IMR-90 (cell line): Measurements from ENCODE around the gene POU2AF1. TPM values are rescaled to one million over a fixed set of nuclear protein-coding genes. Genes with fewer than 3 reads are reported as not detected.

Source experiments
- ATAC-seq: fragments of 200-7000 bp; cut with Tn5 transposase; 2 replicates; pipeline ENCODE4 v1.9.1; 2020; ENCODE audit warnings: low read depth, mild to moderate bottlenecking, moderate library complexity
- BruUV-seq: library from RNA; stranded (reverse); fragments of 400-500 nt; replicated peaks from 2 replicates; lab custom pipeline; 2021; lab: Mats Ljungman, UMichigan
- CTCF ChIA-PET: fragments of 300-600 bp; formaldehyde crosslinking; extraction: SDS; loops from one replicate; lab custom pipeline; 2021; ENCODE audit warnings: antibody characterized with exemption; lab: Yijun Ruan, JAX
- POLR2A ChIA-PET: fragments of 300-600 bp; sonication (Branson Sonifier 250); formaldehyde crosslinking; loops from one replicate; lab custom pipeline; 2022; ENCODE audit warnings: antibody characterized with exemption; ENCODE audit not compliant: unreplicated experiment; lab: Charles Lee
- DNase-seq: peaks from one replicate; pipeline ENCODE4 v3.0.0; 2013
- H2AFZ ChIP-seq: replicated peaks from 2 replicates; pipeline ENCODE3; 2013; ENCODE audit warnings: low read length, mild to moderate bottlenecking; ENCODE audit not compliant: poor library complexity
- H2AK5ac ChIP-seq: 2 replicates; pipeline ENCODE4 v1.6.1; 2013; ENCODE audit warnings: low read depth, low read length, inconsistent platforms
- H2AK9ac ChIP-seq: replicated peaks from 2 replicates; pipeline ENCODE3; 2013; ENCODE audit warnings: mild to moderate bottlenecking, low read depth, low read length, moderate library complexity; ENCODE audit not compliant: poor library complexity
- H2BK120ac ChIP-seq: 2 replicates; pipeline ENCODE4 v1.6.1; 2013; ENCODE audit warnings: low read depth, low read length, inconsistent platforms
- H2BK15ac ChIP-seq: 3 replicates; pipeline ENCODE4 v1.6.1; 2013; ENCODE audit warnings: low read depth, low read length, inconsistent platforms
- H2BK20ac ChIP-seq: 2 replicates; pipeline ENCODE4 v1.6.1; 2013; ENCODE audit warnings: low read depth, mild to moderate bottlenecking, inconsistent platforms, low read length, moderate library complexity
- H2BK5ac ChIP-seq: 2 replicates; pipeline ENCODE4 v1.6.1; 2013; ENCODE audit warnings: mild to moderate bottlenecking, low read depth, low read length, inconsistent platforms; ENCODE audit not compliant: poor library complexity, severe bottlenecking
- H3K14ac ChIP-seq: replicated peaks from 2 replicates; pipeline ENCODE4 v1.6.1; 2013; ENCODE audit warnings: low read depth, low read length, inconsistent platforms
- H3K18ac ChIP-seq: 2 replicates; pipeline ENCODE4 v1.6.1; 2013; ENCODE audit warnings: low read depth, low read length, control low read depth
- H3K23ac ChIP-seq: 2 replicates; pipeline ENCODE4 v1.6.1; 2013; ENCODE audit warnings: low read depth, low read length, inconsistent platforms
- H3K27ac ChIP-seq: 2 replicates; pipeline ENCODE4 v1.5.1; 2013; ENCODE audit warnings: mild to moderate bottlenecking, control low read depth, low read length; ENCODE audit not compliant: insufficient read depth
- H3K27me3 ChIP-seq: 2 replicates; pipeline ENCODE4 v1.6.1; 2013; ENCODE audit warnings: low read length; ENCODE audit not compliant: control insufficient read depth, insufficient read depth
- H3K36me3 ChIP-seq: 2 replicates; pipeline ENCODE4 v1.6.1; 2013; ENCODE audit warnings: low read length, mixed read lengths; ENCODE audit not compliant: control insufficient read depth, insufficient read depth
- H3K4ac ChIP-seq: 2 replicates; pipeline ENCODE4 v1.6.1; 2013; ENCODE audit warnings: low read depth, low read length, inconsistent platforms
- H3K4me1 ChIP-seq: 2 replicates; pipeline ENCODE4 v1.6.1; 2013; ENCODE audit warnings: low read length, mixed read lengths; ENCODE audit not compliant: control insufficient read depth, insufficient read depth
- H3K4me2 ChIP-seq: 2 replicates; pipeline ENCODE4 v1.6.1; 2013; ENCODE audit warnings: low read depth, mild to moderate bottlenecking, control low read depth, low read length, moderate library complexity
- H3K4me3 ChIP-seq: 2 replicates; pipeline ENCODE4 v1.5.1; 2013; ENCODE audit warnings: low read depth, mild to moderate bottlenecking, control low read depth, low read length, moderate library complexity; ENCODE audit not compliant: insufficient read depth
- H3K56ac ChIP-seq: 2 replicates; pipeline ENCODE4 v1.6.1; 2013; ENCODE audit warnings: low read length, inconsistent platforms; ENCODE audit not compliant: insufficient read depth; ENCODE audit errors: extremely low read depth
- H3K79me1 ChIP-seq, 2 experiments: 2 replicates each; pipeline ENCODE4 v1.6.1; 2013; ENCODE audit warnings: low read length in 2 of 2, inconsistent platforms in 1 of 2, low read depth in 1 of 2
- H3K9ac ChIP-seq: 2 replicates; pipeline ENCODE4 v1.6.1; 2013; ENCODE audit warnings: low read depth, low read length, control low read depth
- H3K9me1 ChIP-seq: 2 replicates; pipeline ENCODE4 v1.6.1; 2013; ENCODE audit warnings: low read length, inconsistent platforms; ENCODE audit not compliant: insufficient read depth
- H3K9me3 ChIP-seq: 2 replicates; pipeline ENCODE4 v1.6.1; 2013; ENCODE audit warnings: low read length; ENCODE audit not compliant: control insufficient read depth, insufficient read depth
- H4K20me1 ChIP-seq: 2 replicates; pipeline ENCODE4 v1.6.1; 2013; ENCODE audit warnings: low read length, inconsistent platforms; ENCODE audit not compliant: insufficient read depth
- H4K5ac ChIP-seq: 2 replicates; pipeline ENCODE4 v1.6.1; 2013; ENCODE audit warnings: mild to moderate bottlenecking, low read depth, low read length, control low read depth
- H4K8ac ChIP-seq, 2 experiments: 2 replicates each; pipeline ENCODE4 v1.6.1; 2013; ENCODE audit warnings: low read depth in 2 of 2, low read length in 2 of 2, control low read depth in 1 of 2, inconsistent platforms in 1 of 2
- H4K91ac ChIP-seq: 2 replicates; pipeline ENCODE4 v1.6.1; 2013; ENCODE audit warnings: low read depth, low read length, inconsistent platforms; ENCODE audit not compliant: insufficient read depth
- CEBPB ChIP-seq: IDR thresholded peaks from 2 replicates; pipeline ENCODE4 v1.6.1; 2012; ENCODE audit warnings: low read depth, low read length, improper control_type of control experiment
- WGBS, 2 experiments: methylation state at CpG; one replicate each; pipeline versions ENCODE4 v1.1.5 to v1.1.7; 2013; ENCODE audit warnings: missing lambda C conversion rate in 2 of 2; ENCODE audit not compliant: insufficient read length in 1 of 2; ENCODE audit errors: extremely low coverage in 2 of 2; 5-methylcytosine and 5-hydroxymethylcytosine counted together
- dilution Hi-C: fragments of 300-500 bp; cut with HindIII; formaldehyde crosslinking; loops from one replicate; pipeline ENCODE4 v1.14.3; 2018; ENCODE audit warnings: low sequenced_read_pairs; ENCODE audit not compliant: unreplicated experiment
- in situ Hi-C: fragments of 300-500 bp; cut with MboI; formaldehyde crosslinking; loops from 3 replicates; pipeline ENCODE4 v1.14.3; 2019; ENCODE audit warnings: low sequenced_read_pairs, inconsistent platforms, mixed read lengths
- intact Hi-C: fragments of 100-400 bp; cut with micrococcal nuclease; formaldehyde crosslinking; loops from 2 replicates; pipeline ENCODE4 v1.10.0; 2022
- polyA plus RNA-seq, 3 experiments: library from polyadenylated mRNA; depleted of rRNA; stranded (reverse); fragments of >200 nt; gene quantifications; 2 replicates each; pipeline ENCODE4 v1.2.3, GENCODE V29; 2012; ENCODE audit warnings: low replicate concordance in 1 of 3
- total RNA-seq: library from RNA; depleted of rRNA; stranded (reverse); fragments of >200 nt; gene quantifications from 2 replicates; pipeline ENCODE4 v1.2.3, GENCODE V29; 2012

Gene POU2AF1
- total and polyA plus RNA-seq, 2 of the 4 experiments (the other 2 are of a cell fraction) = not detected

GRCh38 chr11:111428113-111428876 lies 49.2 kb upstream of the POU2AF1 start:
- H3K18ac ChIP-seq = no peak overlapping the region
- H3K36me3 ChIP-seq = no peaks in the 10 kb centered on the region
- H4K91ac ChIP-seq = no peak overlapping the region
- no peak overlapping the region for H3K4me3 ChIP-seq
- dilution Hi-C loops (no loop called here), in situ Hi-C loops (loop anchor here (25.0 kb wide), 2 partner anchors 966 to 1216 kb away; no protein-coding TSS in a partner anchor), intact Hi-C loops (no loop called here)
- no peak overlapping the region for H2AK5ac ChIP-seq
- H2BK5ac ChIP-seq = no peak overlapping the region
- BruUV-seq = no TSS peak
- no peak overlapping the region for H3K14ac ChIP-seq
- H3K27me3 ChIP-seq = peaks cover 16% of the 10 kb centered on the region
- no peaks in the 10 kb centered on the region for H3K9me1 ChIP-seq
- H2BK120ac ChIP-seq = no peak overlapping the region
- no peak overlapping the region for H2AFZ ChIP-seq
- H3K23ac ChIP-seq = no peak overlapping the region
- no peak overlapping the region for H3K27ac ChIP-seq
- H3K79me1 ChIP-seq = no peaks in the 10 kb centered on the region
- H4K5ac ChIP-seq = no peak overlapping the region
- CTCF ChIA-PET = interaction anchor here (0.6 to 2.6 kb wide), 7 partner anchors 11 to 596 kb away, joined by 3 to 13 read pairs (median 3); no protein-coding TSS in a partner anchor
- WGBS, 2 experiments = 86% methylated on average over 2 of the region's 5 CpGs; no CpG with 5 or more reads in 1 of the 2 experiments
- H3K56ac ChIP-seq = no peak overlapping the region
- ATAC-seq (no peak), DNase-seq (no peak)
- no peak overlapping the region for H2AK9ac ChIP-seq
- H3K4me2 ChIP-seq = no peak overlapping the region
- no peak overlapping the region for H3K9ac ChIP-seq
- POLR2A ChIA-PET = no interaction called here
- no peaks in the 10 kb centered on the region for H4K20me1 ChIP-seq
- no peak overlapping the region for H3K4ac ChIP-seq
- no peaks in the 10 kb centered on the region for H3K4me1 ChIP-seq
- no peak for TF ChIP-seq CEBPB
- no peak overlapping the region for H2BK15ac ChIP-seq
- H3K9me3 ChIP-seq = no peaks in the 10 kb centered on the region
- no peak overlapping the region for H4K8ac ChIP-seq
- H2BK20ac ChIP-seq = no peak overlapping the region
